Activated CD8-positive, alpha-beta T cell treated with anti-CD3 and anti-CD28 coated beads for 36 hours (primary cell): ENCODE measurements around the gene PEX14. TPM values are rescaled to one million over a fixed set of nuclear protein-coding genes. Genes with fewer than 3 reads are reported as not detected.
A peak's percentile ranks its signal among the peaks of the same experiment; 100 is the strongest.
"Not testable (repeated sequence)": the region's sequence is repeated elsewhere in the genome, so short reads cannot be mapped to it uniquely, and the experiment has no call there.

Experiments
- ATAC-seq: fragments of 200-7000 bp; cut with Tn5 transposase; one replicate; pipeline ENCODE4 v1.10.0; 2021; ENCODE audit warnings: mild to moderate bottlenecking, moderate library complexity
- CTCF ChIA-PET: fragments of 350-600 bp; sonication (Branson Sonifier 250); formaldehyde crosslinking; loops from one replicate; lab custom pipeline; 2021; ENCODE audit warnings: antibody characterized with exemption; lab: Charles Lee
- POLR2A ChIA-PET: fragments of 350-600 bp; sonication (Branson Sonifier 250); formaldehyde crosslinking; loops from one replicate; lab custom pipeline; 2021; ENCODE audit warnings: antibody characterized with exemption; lab: Charles Lee
- DNase-seq: peaks from one replicate; pipeline ENCODE4 v3.0.0-alpha.2; 2020
- H3K27ac Mint-ChIP-seq: one replicate; pipeline ENCODE4 v1.8.0; 2021; ENCODE audit warnings: mild to moderate bottlenecking, mixed read lengths
- H3K27me3 Mint-ChIP-seq: one replicate; pipeline ENCODE4 v1.8.0; 2021; ENCODE audit warnings: mixed read lengths
- H3K36me3 Mint-ChIP-seq: one replicate; pipeline ENCODE4 v1.8.0; 2021; ENCODE audit warnings: low read depth, mixed read lengths
- H3K4me1 Mint-ChIP-seq: one replicate; pipeline ENCODE4 v1.8.0; 2021; ENCODE audit warnings: low read depth, mixed read lengths
- H3K4me3 Mint-ChIP-seq: one replicate; pipeline ENCODE4 v1.8.0; 2021; ENCODE audit warnings: mild to moderate bottlenecking, moderate library complexity, mixed read lengths
- H3K9me3 Mint-ChIP-seq: one replicate; pipeline ENCODE4 v1.8.0; 2021; ENCODE audit warnings: mixed read lengths
- intact Hi-C: fragments of 100-400 bp; cut with micrococcal nuclease; formaldehyde crosslinking; loops from one replicate; pipeline ENCODE4 v1.10.0; 2022
- total RNA-seq, 2 experiments: library from RNA; stranded (reverse); gene quantifications; one replicate each; pipeline ENCODE4 v1.2.3, GENCODE V29; 2021
- TF ChIP-seq, protein P1 (sequence below): fragments of 200-600 bp; IDR thresholded peaks from one replicate; pipeline ENCODE4 v1.8.0; 2022; ENCODE audit warnings: antibody characterized with exemption, mild to moderate bottlenecking

Gene PEX14
- total RNA-seq, 2 experiments from 2014 or later, result 18.0 to 18.5 TPM

DNA sequence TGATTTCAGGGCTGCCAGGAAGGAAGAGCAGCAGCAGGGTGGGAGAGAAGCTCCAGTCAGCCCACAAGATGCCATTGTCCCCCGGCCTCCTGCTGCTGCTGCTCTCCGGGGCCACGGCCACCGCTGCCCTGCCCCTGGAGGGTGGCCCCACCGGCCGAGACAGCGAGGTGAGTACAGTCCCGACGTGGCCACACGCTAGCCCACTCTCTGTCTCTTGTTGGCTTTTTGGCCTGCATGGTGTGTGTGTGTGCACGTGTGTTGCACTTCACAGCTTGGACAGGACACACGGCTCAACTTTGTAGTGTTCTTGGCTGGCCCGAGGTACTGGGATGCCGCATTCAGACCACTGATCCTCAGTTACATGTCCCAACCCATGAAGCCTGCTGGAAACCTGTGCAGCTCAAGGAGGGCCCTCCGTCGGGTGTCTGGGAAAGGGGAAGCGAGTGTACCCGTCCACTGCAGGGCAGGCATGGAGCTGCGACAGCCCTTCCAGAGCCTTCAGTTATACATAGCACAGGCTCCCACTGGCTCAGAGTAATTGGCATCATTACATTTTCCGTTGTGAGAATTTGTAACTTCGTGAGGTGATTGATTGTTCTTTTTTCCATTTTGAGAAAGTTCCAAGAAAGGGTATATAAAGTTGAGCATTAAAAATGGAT lies 24.5 kb upstream of the PEX14 start:
- no peak overlapping the region for H3K4me3 Mint-ChIP-seq
- H3K27ac Mint-ChIP-seq, result no peak overlapping the region
- intact Hi-C loops, result no loop called here
- H3K36me3 Mint-ChIP-seq, result peaks cover 2% of the 10 kb centered on the region
- POLR2A ChIA-PET, result interaction anchor here (0.7 to 1.8 kb wide), 2 partner anchors 12 to 564 kb away, joined by 3 to 7 read pairs; no protein-coding TSS in a partner anchor
- DNase-seq, result no peak
- CTCF ChIA-PET, result interaction anchor here (1.1 kb wide), 1 partner anchor 45 kb away, joined by 6 read pairs; no protein-coding TSS in a partner anchor
- no peaks in the 10 kb centered on the region for H3K9me3 Mint-ChIP-seq
- H3K4me1 Mint-ChIP-seq, result no peaks in the 10 kb centered on the region
- ATAC-seq, result no peak
- H3K27me3 Mint-ChIP-seq, result no peaks in the 10 kb centered on the region
- TF ChIP-seq, protein P1, sequence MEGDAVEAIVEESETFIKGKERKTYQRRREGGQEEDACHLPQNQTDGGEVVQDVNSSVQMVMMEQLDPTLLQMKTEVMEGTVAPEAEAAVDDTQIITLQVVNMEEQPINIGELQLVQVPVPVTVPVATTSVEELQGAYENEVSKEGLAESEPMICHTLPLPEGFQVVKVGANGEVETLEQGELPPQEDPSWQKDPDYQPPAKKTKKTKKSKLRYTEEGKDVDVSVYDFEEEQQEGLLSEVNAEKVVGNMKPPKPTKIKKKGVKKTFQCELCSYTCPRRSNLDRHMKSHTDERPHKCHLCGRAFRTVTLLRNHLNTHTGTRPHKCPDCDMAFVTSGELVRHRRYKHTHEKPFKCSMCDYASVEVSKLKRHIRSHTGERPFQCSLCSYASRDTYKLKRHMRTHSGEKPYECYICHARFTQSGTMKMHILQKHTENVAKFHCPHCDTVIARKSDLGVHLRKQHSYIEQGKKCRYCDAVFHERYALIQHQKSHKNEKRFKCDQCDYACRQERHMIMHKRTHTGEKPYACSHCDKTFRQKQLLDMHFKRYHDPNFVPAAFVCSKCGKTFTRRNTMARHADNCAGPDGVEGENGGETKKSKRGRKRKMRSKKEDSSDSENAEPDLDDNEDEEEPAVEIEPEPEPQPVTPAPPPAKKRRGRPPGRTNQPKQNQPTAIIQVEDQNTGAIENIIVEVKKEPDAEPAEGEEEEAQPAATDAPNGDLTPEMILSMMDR, result no peak

- no peak for DNase-seq
- intact Hi-C loops, result no loop called here
- Mint-ChIP-seq H3K27ac (no peak overlapping the region), H3K27me3 (no peaks in the 10 kb centered on the region), H3K4me3 (no peak overlapping the region), H3K36me3 (peaks cover 2% of the 10 kb centered on the region), H3K4me1 (no peaks in the 10 kb centered on the region), H3K9me3 (no peaks in the 10 kb centered on the region)
- ChIA-PET POLR2A (interaction anchor here (1.8 kb wide), 1 partner anchor 11 kb away, joined by 7 read pairs; no protein-coding TSS in a partner anchor), CTCF (no interaction called here)
- ATAC-seq, result no peak
- TF ChIP-seq, protein P1, result no peak
Measured at GRCh38 chr1:10450836-10451235, 23.9 kb upstream of the PEX14 start.

DNA sequence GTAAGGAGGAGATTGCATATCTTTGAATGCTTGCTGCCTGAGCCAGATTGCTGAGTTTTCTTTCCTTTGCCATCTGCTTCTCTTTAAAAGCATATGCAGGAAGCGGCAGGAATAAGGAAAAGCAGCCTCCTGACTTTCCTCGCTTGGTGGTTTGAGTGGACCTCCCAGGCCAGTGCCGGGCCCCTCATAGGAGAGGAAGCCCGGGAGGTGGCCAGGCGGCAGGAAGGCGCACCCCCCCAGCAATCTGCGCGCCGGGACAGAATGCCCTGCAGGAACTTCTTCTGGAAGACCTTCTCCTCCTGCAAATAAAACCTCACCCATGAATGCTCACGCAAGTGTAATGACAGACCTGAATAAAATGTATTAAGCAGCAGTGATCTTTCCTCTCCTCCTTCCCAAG lies 23.5 kb upstream of the PEX14 start:
- H3K27me3 Mint-ChIP-seq, result no peaks in the 10 kb centered on the region
- POLR2A ChIA-PET, result interaction anchor here (0.9 kb wide), 1 partner anchor 13 kb away, joined by 3 read pairs; no protein-coding TSS in a partner anchor
- intact Hi-C loops, result no loop called here
- H3K4me1 Mint-ChIP-seq, result no peaks in the 10 kb centered on the region
- TF ChIP-seq, protein P1, result no peak
- H3K27ac Mint-ChIP-seq, result no peak overlapping the region
- no peak overlapping the region for H3K4me3 Mint-ChIP-seq
- no peak for DNase-seq
- CTCF ChIA-PET, result interaction anchor here (1.5 kb wide), 1 partner anchor 43 kb away, joined by 8 read pairs; no protein-coding TSS in a partner anchor
- H3K36me3 Mint-ChIP-seq, result peaks cover 6% of the 10 kb centered on the region
- ATAC-seq, result no peak
- H3K9me3 Mint-ChIP-seq, result no peaks in the 10 kb centered on the region

DNA sequence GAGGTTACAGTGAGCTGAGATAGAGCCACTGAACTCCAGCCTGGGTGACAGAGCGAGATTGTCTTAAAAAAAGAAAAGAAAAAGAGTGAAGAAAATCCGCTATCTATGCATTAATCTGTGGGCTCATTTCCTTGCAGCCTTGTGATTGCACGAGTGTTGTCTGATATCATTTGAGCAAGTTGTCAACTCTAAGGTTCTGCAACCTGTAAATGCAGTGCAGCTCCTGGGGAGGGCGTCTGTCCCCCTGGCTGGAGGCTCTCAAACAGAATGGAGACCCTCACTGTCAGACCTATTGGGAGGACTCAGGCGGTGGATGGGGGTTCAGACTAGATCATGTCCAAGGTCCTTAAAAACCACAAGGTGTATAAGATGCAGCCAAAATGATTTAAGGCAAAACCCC lies 18.7 kb upstream of the PEX14 start:
- TF ChIP-seq, protein P1, result no peak
- Mint-ChIP-seq H3K9me3 (no peaks in the 10 kb centered on the region), H3K4me1 (peaks cover 2% of the 10 kb centered on the region), H3K36me3 (peaks cover 19% of the 10 kb centered on the region), H3K27me3 (no peaks in the 10 kb centered on the region), H3K4me3 (no peak overlapping the region), H3K27ac (no peak overlapping the region)
- POLR2A ChIA-PET, result interaction anchor here (0.8 to 1.1 kb wide), 3 partner anchors 9 to 14 kb away, joined by 3 read pairs; no protein-coding TSS in a partner anchor
- DNase-seq (no peak), ATAC-seq (no peak)
- intact Hi-C loops, result no loop called here
- CTCF ChIA-PET, result interaction anchor here (1.4 to 2.2 kb wide), 2 partner anchors 26 to 38 kb away, joined by 5 to 11 read pairs; partner anchors contain the start of gene CENPS

DNA sequence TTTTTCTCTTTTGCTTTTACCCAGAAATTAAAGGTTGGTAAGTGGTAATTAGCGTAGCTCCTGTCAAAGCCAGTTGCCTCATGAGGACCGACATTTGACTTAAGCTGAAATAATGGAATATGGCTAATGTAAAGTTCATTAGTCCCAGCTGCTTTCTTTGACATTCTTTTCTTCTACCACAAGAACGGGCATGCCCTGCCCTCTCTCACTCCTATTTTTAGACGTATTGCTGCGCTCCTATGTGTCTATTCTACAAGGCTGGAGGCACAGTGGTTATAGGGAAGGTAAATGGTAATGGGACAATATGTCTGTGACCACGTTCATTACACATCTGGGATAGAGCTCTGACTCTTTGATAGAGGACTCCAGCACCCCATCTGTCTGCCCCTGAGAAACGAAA lies 18.1 kb upstream of the PEX14 start:
- POLR2A ChIA-PET, result interaction anchor here (0.5 to 1.1 kb wide), 5 partner anchors 8 to 893 kb away, joined by 3 to 6 read pairs (median 3); no protein-coding TSS in a partner anchor
- H3K27ac Mint-ChIP-seq, result peak overlapping the region; percentile 30
- ATAC-seq (no peak), DNase-seq (no peak)
- CTCF ChIA-PET, result interaction anchor here (1.4 to 2.2 kb wide), 2 partner anchors 27 to 38 kb away, joined by 5 to 11 read pairs; partner anchors contain the start of gene CENPS
- peaks cover 25% of the 10 kb centered on the region for H3K36me3 Mint-ChIP-seq
- no peaks in the 10 kb centered on the region for H3K27me3 Mint-ChIP-seq
- TF ChIP-seq, protein P1, result no peak
- H3K9me3 Mint-ChIP-seq, result no peaks in the 10 kb centered on the region
- H3K4me1 Mint-ChIP-seq, result peaks cover 2% of the 10 kb centered on the region
- intact Hi-C loops, result no loop called here
- H3K4me3 Mint-ChIP-seq, result no peak overlapping the region

DNA sequence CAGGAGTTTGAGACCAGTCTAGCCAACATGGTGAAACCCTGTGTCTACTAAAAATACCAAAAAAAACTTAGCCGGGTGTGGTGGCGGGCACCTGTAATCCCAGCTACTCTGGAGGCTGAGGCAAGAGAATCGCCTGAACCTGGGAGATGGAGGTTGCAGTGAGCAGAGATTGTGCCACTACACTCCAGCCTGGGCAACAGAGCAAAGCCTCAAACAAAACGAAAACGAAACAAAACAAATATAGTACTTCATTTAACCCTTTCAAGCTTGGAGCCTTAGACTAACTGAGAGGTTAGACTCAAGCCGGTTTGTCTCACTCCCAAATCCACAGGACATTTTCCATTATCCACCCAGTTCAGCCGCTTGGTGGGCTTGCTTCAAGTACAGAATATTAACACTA lies 17.3 kb upstream of the PEX14 start:
- ChIA-PET POLR2A (interaction anchor here (0.6 to 0.8 kb wide), 2 partner anchors 181 to 247 kb away, joined by 3 read pairs; partner anchors contain the start of gene KIF1B), CTCF (interaction anchor here (1.4 to 2.2 kb wide), 2 partner anchors 37 kb away, joined by 8 to 11 read pairs; no protein-coding TSS in a partner anchor)
- H3K4me3 Mint-ChIP-seq, intact Hi-C loops, H3K9me3 Mint-ChIP-seq, H3K27ac Mint-ChIP-seq, ATAC-seq, DNase-seq, H3K27me3 Mint-ChIP-seq, H3K4me1 Mint-ChIP-seq: not testable (repeated sequence)
- peaks cover 29% of the 10 kb centered on the region for H3K36me3 Mint-ChIP-seq
